ENCODE measurements around the gene EFCC1.

DNA sequence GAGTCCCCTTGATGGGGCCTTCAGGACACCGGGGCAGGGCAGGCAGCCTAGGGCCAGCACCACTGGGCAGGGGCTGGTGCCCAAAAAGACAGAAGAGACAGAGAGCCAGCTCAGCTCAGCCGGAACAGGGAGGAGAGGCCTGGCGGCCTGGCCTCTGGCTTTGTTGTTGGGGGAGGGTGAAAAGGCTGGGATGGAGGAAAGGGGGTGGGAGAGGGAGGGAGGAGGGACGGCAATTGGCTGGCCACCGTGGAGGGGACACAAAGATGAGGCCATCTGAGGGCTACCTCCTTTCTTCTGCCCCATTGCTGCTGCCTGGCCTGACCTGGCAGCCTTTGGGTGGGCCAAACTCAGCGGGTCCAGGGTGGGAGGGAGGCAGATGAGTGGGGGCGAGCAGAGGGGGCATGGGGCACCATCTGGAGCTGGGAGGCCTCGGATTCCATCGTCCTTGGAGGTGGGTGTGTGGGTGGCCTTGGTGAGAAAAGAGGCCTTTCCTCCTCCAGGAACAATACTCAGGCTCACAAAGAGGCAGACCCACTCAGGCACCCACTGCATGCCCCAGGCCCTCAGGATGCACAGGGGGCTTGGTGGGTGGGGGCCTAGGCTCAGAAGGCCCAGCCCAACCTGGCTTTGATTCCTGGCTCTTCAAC lies 9.3 kb downstream of the EFCC1 start:
- TF ChIP-seq, protein P1, sequence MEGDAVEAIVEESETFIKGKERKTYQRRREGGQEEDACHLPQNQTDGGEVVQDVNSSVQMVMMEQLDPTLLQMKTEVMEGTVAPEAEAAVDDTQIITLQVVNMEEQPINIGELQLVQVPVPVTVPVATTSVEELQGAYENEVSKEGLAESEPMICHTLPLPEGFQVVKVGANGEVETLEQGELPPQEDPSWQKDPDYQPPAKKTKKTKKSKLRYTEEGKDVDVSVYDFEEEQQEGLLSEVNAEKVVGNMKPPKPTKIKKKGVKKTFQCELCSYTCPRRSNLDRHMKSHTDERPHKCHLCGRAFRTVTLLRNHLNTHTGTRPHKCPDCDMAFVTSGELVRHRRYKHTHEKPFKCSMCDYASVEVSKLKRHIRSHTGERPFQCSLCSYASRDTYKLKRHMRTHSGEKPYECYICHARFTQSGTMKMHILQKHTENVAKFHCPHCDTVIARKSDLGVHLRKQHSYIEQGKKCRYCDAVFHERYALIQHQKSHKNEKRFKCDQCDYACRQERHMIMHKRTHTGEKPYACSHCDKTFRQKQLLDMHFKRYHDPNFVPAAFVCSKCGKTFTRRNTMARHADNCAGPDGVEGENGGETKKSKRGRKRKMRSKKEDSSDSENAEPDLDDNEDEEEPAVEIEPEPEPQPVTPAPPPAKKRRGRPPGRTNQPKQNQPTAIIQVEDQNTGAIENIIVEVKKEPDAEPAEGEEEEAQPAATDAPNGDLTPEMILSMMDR (IDR thresholded peaks at IDR 0.05; ENCODE audit: poor library complexity): no peak
- no peak for TF ChIP-seq EZH2 (IDR thresholded peaks at IDR 0.05; ENCODE audit: borderline replicate concordance)
